ENCODE results near the gene GABRG3.

GRCh38 chr15:27353856-27354255 lies 382.9 kb downstream of the GABRG3 start:
- TF ChIP-seq ZFP30 (CRISPR knock-in tag; IDR thresholded peaks at IDR 0.05) (no peak), ZNF565 (CRISPR knock-in tag; conservative IDR thresholded peaks at IDR 0.05; ENCODE audit: low read depth) (no peak), ZFP3 (CRISPR knock-in tag; IDR thresholded peaks at IDR 0.05) (no peak), ZNF70 (CRISPR knock-in tag; IDR thresholded peaks at IDR 0.05) (no peak), ARNTL (CRISPR knock-in tag; IDR thresholded peaks at IDR 0.05; ENCODE audit: borderline replicate concordance, low read depth) (no peak), PATZ1 (CRISPR knock-in tag; IDR thresholded peaks at IDR 0.05; ENCODE audit: borderline replicate concordance) (no peak)

Data from SK-N-SH treated with all-trans-retinoic acid at 6 μM for 48 hours (cell line).